NB4 (cell line): ENCODE results near the gene RANGRF.

Experiments used
- DNase-seq: peaks from one replicate; pipeline ENCODE4 v3.0.0; 2010; ENCODE audit warnings: low read depth
- H3K4me3 ChIP-seq: one replicate; pipeline ENCODE4 v1.5.1; 2011; ENCODE audit warnings: mild to moderate bottlenecking, low read depth, low read length, moderate library complexity
- CTCF ChIP-seq: IDR thresholded peaks from one replicate; pipeline ENCODE4 v1.5.1; 2012; ENCODE audit warnings: low read depth, low read length
- MAX ChIP-seq: IDR thresholded peaks from 2 replicates; pipeline ENCODE4 v1.6.1; 2011; ENCODE audit warnings: low read depth, low read length
- MYC ChIP-seq: IDR thresholded peaks from 2 replicates; pipeline ENCODE4 v1.6.1; 2011; ENCODE audit warnings: low read depth, low read length
- POLR2A ChIP-seq: IDR thresholded peaks from 2 replicates; pipeline ENCODE4 v1.6.1; 2011; ENCODE audit warnings: mild to moderate bottlenecking; ENCODE audit not compliant: insufficient read length; ENCODE audit errors: extremely low read depth

RANGRF gene

GRCh38 chr17:8272421-8272820, 16.0 kb upstream of the RANGRF start:
- TF ChIP-seq MAX, result no peak
- TF ChIP-seq MYC, result no peak
- TF ChIP-seq POLR2A, result no peak
- TF ChIP-seq CTCF, result no peak

GRCh38 chr17:8273884-8274444, 14.5 kb upstream of the RANGRF start:
- TF ChIP-seq MAX, result no peak
- no peak for TF ChIP-seq POLR2A
- TF ChIP-seq CTCF, result no peak
- no peak for TF ChIP-seq MYC
- H3K4me3 ChIP-seq, result no peak overlapping the region
- DNase-seq, result no peak

More at GRCh38 chr17:8272421-8272820, 16.0 kb upstream of the RANGRF start:
- no peak overlapping the region for H3K4me3 ChIP-seq
- no peak for DNase-seq

- no peak for DNase-seq
- no peak for TF ChIP-seq MAX
- no peak for TF ChIP-seq POLR2A
- TF ChIP-seq MYC, result no peak
- no peak overlapping the region for H3K4me3 ChIP-seq
These were observed 13.7 kb upstream of the RANGRF start for GRCh38 chr17:8274816-8275215.

- TF ChIP-seq MYC (no peak), CTCF (no peak), MAX (no peak), POLR2A (no peak)
- DNase-seq, result no peak
- no peak overlapping the region for H3K4me3 ChIP-seq
These were observed 12.8 kb upstream of the RANGRF start for GRCh38 chr17:8275421-8276290.

- DNase-seq, result peak; percentile 29
- TF ChIP-seq MAX (no peak), CTCF (no peak), POLR2A (no peak), MYC (no peak)
- no peak overlapping the region for H3K4me3 ChIP-seq
These were observed 11.2 kb upstream of the RANGRF start for GRCh38 chr17:8277317-8277716.

- H3K4me3 ChIP-seq, result no peak overlapping the region
- TF ChIP-seq MYC, result no peak
- no peak for TF ChIP-seq POLR2A
- no peak for TF ChIP-seq CTCF
- TF ChIP-seq MAX, result no peak
- no peak for DNase-seq
These were observed 6.1 kb upstream of the RANGRF start for GRCh38 chr17:8282345-8282744.
